Measurements from ENCODE around the gene PFDN1. TPM values are rescaled to one million over a fixed set of nuclear protein-coding genes. Genes with fewer than 3 reads are reported as not detected.

Gene PFDN1
- total RNA-seq, 1 experiment from 2014 or later, result 48.9 TPM

- ATAC-seq, result no peak
- no peak overlapping the region for H3K9ac ChIP-seq (ENCODE audit: low read length)
- peaks cover 14% of the 10 kb centered on the region; the same call in 1 of the 2 replicates for H4K20me1 ChIP-seq (ENCODE audit: insufficient read depth)
- no peak overlapping the region for H2AFZ ChIP-seq (ENCODE audit: low read depth, low read length, poor library complexity, severe bottlenecking)
- ChIA-PET RAD21 (ENCODE audit: low non-redundant PET in 1 of 2, low total read pairs in 2 of 2, uncharacterized antibody in 2 of 2, unreplicated experiment in 2 of 2) (no interaction called here), POLR2A (interaction anchor here (1.3 kb wide), 1 partner anchor 24 kb away, joined by 3 read pairs; no protein-coding TSS in a partner anchor), CTCF (no interaction called here)
- DNase-seq (ENCODE audit: low read depth, low spot score), result no peak
- no peak overlapping the region for H3K4me2 ChIP-seq (ENCODE audit: low read length)
- TF ChIP-seq ELF1 (IDR thresholded peaks at IDR 0.05; ENCODE audit: borderline replicate concordance, low read depth) (no peak), ATF3 (IDR thresholded peaks at IDR 0.05) (no peak), POLR2A (IDR thresholded peaks at IDR 0.05; ENCODE audit: borderline replicate concordance, extremely low read depth, insufficient read depth, insufficient read length) (no peak), CBX3 (IDR thresholded peaks at IDR 0.05; ENCODE audit: low read depth) (no peak), EGR1 (IDR thresholded peaks at IDR 0.05; ENCODE audit: low read depth) (no peak), ZFX (IDR thresholded peaks at IDR 0.05) (no peak), EZH2phosphoT487 (IDR thresholded peaks at IDR 0.05; ENCODE audit: borderline replicate concordance) (no peak), CEBPB (IDR thresholded peaks at IDR 0.05; ENCODE audit: low read depth) (no peak), SRF (IDR thresholded peaks at IDR 0.05; ENCODE audit: low read depth) (no peak), SIN3A (IDR thresholded peaks at IDR 0.05; ENCODE audit: low read depth) (no peak), SP1 (IDR thresholded peaks at IDR 0.05; ENCODE audit: low read depth) (no peak), TCF7L2 (IDR thresholded peaks at IDR 0.05; ENCODE audit: borderline replicate concordance, extremely low read depth, insufficient read depth, insufficient read length) (no peak), FOSL1 (IDR thresholded peaks at IDR 0.05; ENCODE audit: low read depth) (no peak), JUND (IDR thresholded peaks at IDR 0.05) (no peak), RAD21 (IDR thresholded peaks at IDR 0.05; ENCODE audit: low read depth) (no peak), EZH2 (IDR thresholded peaks at IDR 0.05) (no peak)
- H3K27me3 ChIP-seq (ENCODE audit: insufficient read depth, low read length), result no peaks in the 10 kb centered on the region
- BruUV-seq (replicated peaks), result no TSS peak
- no peak overlapping the region for H3K4me3 ChIP-seq (replicated peaks in 1 of 2; ENCODE audit: low read depth in 1 of 2, low read length in 2 of 2)
- no peaks in the 10 kb centered on the region for H3K9me3 ChIP-seq (ENCODE audit: control insufficient read depth in 1 of 2, insufficient read depth in 1 of 2, low read depth in 1 of 2, low read length in 2 of 2)
- H3K9me2 ChIP-seq (ENCODE audit: insufficient read depth), result no peaks in the 10 kb centered on the region
- H3K79me2 ChIP-seq (ENCODE audit: insufficient read depth, low read length), result peaks cover 87% of the 10 kb centered on the region
- no peaks in the 10 kb centered on the region for H3K36me3 ChIP-seq (ENCODE audit: control insufficient read depth in 1 of 2, insufficient read depth in 2 of 2, low read length in 2 of 2)
- H3K27ac ChIP-seq (ENCODE audit: low read depth, low read length), result no peak overlapping the region
- intact Hi-C loops (cut with micrococcal nuclease), result no loop called here
- H3K4me1 ChIP-seq (ENCODE audit: control insufficient read depth in 1 of 2, insufficient read depth in 2 of 2, low read length in 2 of 2), result no peaks in the 10 kb centered on the region
Observed at GRCh38 chr5:140287801-140288521, 14.9 kb downstream of the PFDN1 start.
